ENCODE results near the gene PTPN23.
"Not testable (repeated sequence)": the region's sequence is repeated elsewhere in the genome, so short reads cannot be mapped to it uniquely, and the experiment has no call there.

The PTPN23 gene

DNA sequence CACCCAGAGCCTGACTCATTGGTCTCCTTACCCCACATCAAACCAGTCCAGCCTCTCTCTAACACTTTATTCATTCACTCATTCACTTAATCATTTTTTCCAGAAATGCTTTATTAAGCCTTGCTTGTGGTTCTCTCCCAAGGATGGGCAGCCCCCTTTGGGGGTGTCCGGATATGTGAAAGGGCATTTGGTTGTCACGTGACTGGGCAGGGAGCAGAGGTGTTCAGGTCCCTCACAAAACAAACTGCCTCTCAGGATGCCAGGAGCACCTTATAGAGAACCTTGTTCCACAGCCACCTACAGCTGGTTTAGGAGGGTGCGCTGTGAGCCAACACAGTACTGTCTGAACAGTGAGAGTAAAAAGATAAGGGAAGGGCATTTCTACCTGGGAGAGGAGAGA lies 25.8 kb upstream of the PTPN23 start:
- no peak overlapping the region for H3K9ac ChIP-seq (ENCODE audit: low read length)
- H3K9me3 ChIP-seq (ENCODE audit: low read length), result no peaks in the 10 kb centered on the region

DNA sequence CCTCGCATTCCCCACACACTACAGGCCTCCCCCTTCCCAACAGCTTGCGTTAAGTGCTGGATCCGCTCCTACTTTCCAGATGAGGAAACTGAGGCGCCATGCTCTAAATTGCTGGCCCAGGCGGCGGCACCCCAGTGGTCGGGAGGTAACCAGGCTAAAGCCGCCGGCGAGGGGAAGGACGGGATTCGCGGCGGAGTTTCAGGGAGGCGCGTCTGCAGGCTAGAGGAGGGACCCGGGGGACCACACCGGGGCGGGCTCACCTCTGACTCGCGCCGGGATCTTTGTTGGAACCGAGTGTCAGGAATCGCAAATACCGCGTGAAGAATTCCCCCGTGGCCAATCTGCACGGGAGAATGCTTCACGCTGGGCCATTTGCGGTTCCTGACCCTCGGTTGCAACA lies 24.6 kb upstream of the PTPN23 start:
- H3K9ac ChIP-seq (ENCODE audit: low read length), result no peak overlapping the region
- no peaks in the 10 kb centered on the region for H3K9me3 ChIP-seq (ENCODE audit: low read length)
- H3K27ac ChIP-seq (ENCODE audit: low read depth, low read length), result no peak overlapping the region
- H3K36me3 ChIP-seq (ENCODE audit: insufficient read depth, low read length), result no peaks in the 10 kb centered on the region
- no peak overlapping the region for H3K4me3 ChIP-seq (ENCODE audit: low read depth in 1 of 2, low read length in 2 of 2)
- no peaks in the 10 kb centered on the region for H3K27me3 ChIP-seq (ENCODE audit: control insufficient read depth in 1 of 2, insufficient read depth in 2 of 2, low read length in 2 of 2)
- H3K4me1 ChIP-seq (ENCODE audit: insufficient read depth, low read length), result no peaks in the 10 kb centered on the region

More for the DNA sequence above, 25.8 kb upstream of the PTPN23 start:
- Histone ChIP-seq H3K4me1 (ENCODE audit: insufficient read depth, low read length) (no peaks in the 10 kb centered on the region), H3K27ac (ENCODE audit: low read depth, low read length) (no peak overlapping the region), H3K27me3 (ENCODE audit: control insufficient read depth in 1 of 2, insufficient read depth in 2 of 2, low read length in 2 of 2) (no peaks in the 10 kb centered on the region), H3K36me3 (ENCODE audit: insufficient read depth, low read length) (no peaks in the 10 kb centered on the region), H3K4me3 (ENCODE audit: low read depth in 1 of 2, low read length in 2 of 2) (no peak overlapping the region)

DNA sequence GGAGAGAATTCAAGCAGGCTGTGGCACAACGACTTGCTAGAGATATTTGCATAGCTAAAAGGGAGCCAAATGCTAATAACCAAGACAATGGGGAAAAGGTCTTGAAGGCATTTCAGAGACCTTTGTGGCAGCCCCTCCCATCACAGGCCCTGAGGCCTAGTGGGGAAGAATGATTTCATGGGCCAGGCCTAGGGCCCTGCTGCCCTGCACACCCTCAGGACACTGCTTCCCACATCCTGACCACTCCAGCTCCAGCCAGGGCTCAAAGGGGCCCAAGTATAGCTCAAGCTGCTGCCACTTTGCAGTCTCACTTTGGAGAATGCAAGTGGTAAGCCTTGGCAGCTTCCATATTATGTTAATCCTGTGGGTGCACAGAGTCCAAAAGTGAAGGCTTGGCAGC lies 21.5 kb upstream of the PTPN23 start:
- Histone ChIP-seq H3K27ac (ENCODE audit: low read depth, low read length) (no peak overlapping the region), H3K36me3 (ENCODE audit: insufficient read depth, low read length) (no peaks in the 10 kb centered on the region), H3K4me1 (ENCODE audit: insufficient read depth, low read length) (no peaks in the 10 kb centered on the region), H3K4me3 (ENCODE audit: low read depth in 1 of 2, low read length in 2 of 2) (no peak overlapping the region), H3K27me3 (ENCODE audit: control insufficient read depth in 1 of 2, insufficient read depth in 2 of 2, low read length in 2 of 2) (no peaks in the 10 kb centered on the region), H3K9me3 (ENCODE audit: low read length) (no peaks in the 10 kb centered on the region), H3K9ac (ENCODE audit: low read length) (no peak overlapping the region)

DNA sequence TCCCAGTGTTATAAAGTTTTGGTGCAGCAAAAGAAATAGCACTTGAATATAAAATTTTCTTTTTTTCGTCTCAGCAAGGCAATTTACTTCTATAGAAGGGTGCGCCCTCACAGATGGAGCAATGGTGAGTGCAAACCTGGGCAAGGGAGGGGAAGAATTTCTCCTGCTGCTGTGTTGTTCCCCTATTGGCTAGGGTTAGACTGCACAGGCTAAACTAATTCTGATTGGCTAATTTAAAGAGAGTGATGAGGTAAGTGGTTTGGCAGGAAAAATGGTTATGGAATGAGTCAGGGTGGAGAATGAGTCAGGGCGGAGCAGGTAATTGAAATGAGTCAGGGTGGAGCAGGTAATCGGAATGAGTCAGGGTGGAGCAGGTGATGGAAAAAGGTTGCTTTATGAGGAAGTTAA lies 20.7 kb upstream of the PTPN23 start:
- H3K9ac ChIP-seq (ENCODE audit: low read length); H3K9me3 ChIP-seq (ENCODE audit: low read length); H3K4me3 ChIP-seq (ENCODE audit: low read depth in 1 of 2, low read length in 2 of 2); H3K36me3 ChIP-seq (ENCODE audit: insufficient read depth, low read length); H3K27me3 ChIP-seq (ENCODE audit: control insufficient read depth in 1 of 2, insufficient read depth in 2 of 2, low read length in 2 of 2); H3K4me1 ChIP-seq (ENCODE audit: insufficient read depth, low read length); H3K27ac ChIP-seq (ENCODE audit: low read depth, low read length): not testable (repeated sequence)

DNA sequence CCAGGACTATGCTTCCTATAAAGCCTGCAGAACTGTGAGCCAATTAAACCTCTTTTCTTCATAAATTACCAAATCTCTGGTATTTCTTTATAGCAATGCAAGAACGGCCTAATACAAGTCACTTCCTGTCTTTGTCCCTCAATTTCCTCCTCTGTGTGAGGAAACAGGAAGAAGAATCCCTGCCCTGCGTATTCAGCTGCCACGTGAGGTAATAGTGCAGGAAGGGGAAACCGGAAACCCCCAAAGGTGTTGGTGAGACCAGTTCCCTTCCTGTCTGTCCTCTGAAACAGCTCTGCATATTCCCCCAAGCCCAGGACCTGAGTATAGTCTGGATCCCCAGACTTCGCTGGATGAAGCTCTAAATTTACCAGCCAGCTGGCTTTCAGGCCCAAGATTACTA lies 18.1 kb upstream of the PTPN23 start:
- no peak overlapping the region for H3K27ac ChIP-seq (ENCODE audit: low read depth, low read length)
- H3K4me1 ChIP-seq (ENCODE audit: insufficient read depth, low read length), result peaks cover 9% of the 10 kb centered on the region
- no peaks in the 10 kb centered on the region for H3K9me3 ChIP-seq (ENCODE audit: low read length)

DNA sequence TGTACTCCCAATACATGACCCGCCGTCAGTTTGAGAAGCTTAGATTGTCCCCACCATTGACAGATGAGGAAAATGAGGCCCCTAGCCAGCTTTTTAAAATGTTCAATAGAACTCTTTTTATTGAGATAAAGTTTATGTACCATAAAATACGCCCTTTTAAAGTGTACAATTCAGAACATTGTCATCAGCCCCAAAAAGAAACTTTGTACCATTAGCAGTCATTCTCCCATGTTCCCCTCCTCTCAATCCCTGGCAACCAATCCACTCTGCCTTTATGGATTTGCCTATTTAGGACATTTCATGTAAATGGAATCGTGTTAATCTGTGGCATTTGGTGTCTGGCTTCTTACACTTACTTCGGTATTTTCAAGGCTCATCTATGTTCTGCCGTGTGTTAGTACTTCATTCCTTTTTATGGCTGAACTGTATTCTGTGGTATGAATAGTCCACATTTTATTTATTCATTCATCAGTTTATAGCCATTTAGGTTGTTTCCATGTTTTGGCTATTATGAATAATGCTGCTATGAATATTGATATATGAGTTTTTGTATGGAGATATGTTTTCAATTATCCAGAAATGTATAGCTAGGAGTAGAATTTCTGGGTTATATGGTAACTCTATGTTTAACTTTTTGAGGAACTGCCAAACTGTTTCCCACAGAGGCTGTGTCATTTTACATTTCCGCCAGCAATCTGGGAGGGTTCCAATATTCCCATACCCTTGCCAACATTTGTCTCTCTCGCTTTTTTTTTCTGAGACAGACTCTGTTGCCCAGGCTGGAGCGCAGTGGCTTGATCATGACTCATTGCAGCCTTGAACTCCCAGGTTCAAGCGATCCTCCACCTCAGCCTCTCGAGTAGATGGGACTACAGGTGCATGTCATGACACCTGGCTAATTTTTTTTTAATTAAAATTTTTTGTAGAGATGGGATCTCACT lies 15.3 kb upstream of the PTPN23 start:
- peaks cover 0 to 4% of the 10 kb centered on the region in 2 donors for H3K27me3 ChIP-seq (ENCODE audit: control insufficient read depth in 1 of 2, insufficient read depth in 2 of 2, low read length in 2 of 2)
- no peaks in the 10 kb centered on the region for H3K9me3 ChIP-seq (ENCODE audit: low read length)
- H3K36me3 ChIP-seq (ENCODE audit: insufficient read depth, low read length), result no peaks in the 10 kb centered on the region
- no peak overlapping the region for H3K27ac ChIP-seq (ENCODE audit: low read depth, low read length)
- no peak overlapping the region for H3K9ac ChIP-seq (ENCODE audit: low read length)
- no peak overlapping the region for H3K4me3 ChIP-seq (ENCODE audit: low read depth in 1 of 2, low read length in 2 of 2)
- peaks cover 9% of the 10 kb centered on the region for H3K4me1 ChIP-seq (ENCODE audit: insufficient read depth, low read length)

More for the DNA sequence above, 18.1 kb upstream of the PTPN23 start:
- Histone ChIP-seq H3K36me3 (ENCODE audit: insufficient read depth, low read length) (no peaks in the 10 kb centered on the region), H3K27me3 (ENCODE audit: control insufficient read depth in 1 of 2, insufficient read depth in 2 of 2, low read length in 2 of 2) (no peaks in the 10 kb centered on the region), H3K4me3 (ENCODE audit: low read depth in 1 of 2, low read length in 2 of 2) (no peak overlapping the region), H3K9ac (ENCODE audit: low read length) (no peak overlapping the region)

DNA sequence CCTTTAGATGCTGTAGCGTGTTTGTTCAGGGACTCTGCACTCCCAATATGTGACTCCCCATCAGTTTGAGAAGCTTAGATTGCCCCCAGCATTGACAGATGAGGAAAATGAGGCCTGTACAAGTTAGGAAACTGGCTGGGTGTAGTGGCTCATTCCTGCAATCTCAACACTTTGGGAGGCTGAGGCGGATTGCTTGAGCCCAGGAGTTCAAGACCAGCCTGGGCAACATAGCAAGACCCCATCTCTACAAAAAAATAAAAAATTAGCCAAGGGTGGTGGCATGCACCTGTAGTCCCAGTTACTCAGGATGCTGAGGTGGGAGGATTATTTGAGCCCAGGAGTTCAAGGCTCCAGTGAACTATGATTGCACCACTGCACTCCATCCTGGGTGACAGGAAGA lies 14.0 kb upstream of the PTPN23 start:
- no peaks in the 10 kb centered on the region for H3K36me3 ChIP-seq (ENCODE audit: insufficient read depth, low read length)
- no peaks in the 10 kb centered on the region for H3K9me3 ChIP-seq (ENCODE audit: low read length)
- no peak overlapping the region for H3K4me3 ChIP-seq (ENCODE audit: low read depth in 1 of 2, low read length in 2 of 2)
- H3K27me3 ChIP-seq (ENCODE audit: control insufficient read depth in 1 of 2, insufficient read depth in 2 of 2, low read length in 2 of 2), result peaks cover 0 to 9% of the 10 kb centered on the region in 2 donors
- H3K9ac ChIP-seq (ENCODE audit: low read length), result no peak overlapping the region
- H3K4me1 ChIP-seq (ENCODE audit: insufficient read depth, low read length), result peaks cover 9% of the 10 kb centered on the region
- no peak overlapping the region for H3K27ac ChIP-seq (ENCODE audit: low read depth, low read length)

DNA sequence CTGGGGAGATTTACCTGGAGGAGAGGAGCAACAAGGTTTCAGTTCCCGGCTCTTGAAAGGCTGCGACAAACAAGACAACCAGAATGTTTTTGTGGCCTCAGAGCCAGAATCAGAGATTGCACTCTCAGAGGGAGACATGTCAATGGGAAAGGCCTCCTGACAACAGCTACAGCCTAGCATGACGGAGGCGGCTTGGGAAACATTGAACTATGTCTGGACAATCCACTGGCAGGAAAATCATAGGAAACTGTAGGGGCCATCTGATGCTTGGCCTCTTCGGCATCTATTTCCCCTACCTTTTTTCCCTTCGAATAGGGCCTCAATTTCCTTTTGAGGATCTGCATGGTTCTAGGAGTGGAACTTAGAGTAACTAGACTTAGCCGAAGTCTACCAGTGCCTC lies 13.2 kb upstream of the PTPN23 start:
- Histone ChIP-seq H3K27ac (ENCODE audit: low read depth, low read length) (no peak overlapping the region), H3K27me3 (ENCODE audit: control insufficient read depth in 1 of 2, insufficient read depth in 2 of 2, low read length in 2 of 2) (peaks cover 0 to 9% of the 10 kb centered on the region in 2 donors), H3K9ac (ENCODE audit: low read length) (no peak overlapping the region), H3K4me1 (ENCODE audit: insufficient read depth, low read length) (peaks cover 9% of the 10 kb centered on the region), H3K4me3 (ENCODE audit: low read depth in 1 of 2, low read length in 2 of 2) (no peak overlapping the region), H3K36me3 (ENCODE audit: insufficient read depth, low read length) (no peaks in the 10 kb centered on the region), H3K9me3 (ENCODE audit: low read length) (no peaks in the 10 kb centered on the region)

DNA sequence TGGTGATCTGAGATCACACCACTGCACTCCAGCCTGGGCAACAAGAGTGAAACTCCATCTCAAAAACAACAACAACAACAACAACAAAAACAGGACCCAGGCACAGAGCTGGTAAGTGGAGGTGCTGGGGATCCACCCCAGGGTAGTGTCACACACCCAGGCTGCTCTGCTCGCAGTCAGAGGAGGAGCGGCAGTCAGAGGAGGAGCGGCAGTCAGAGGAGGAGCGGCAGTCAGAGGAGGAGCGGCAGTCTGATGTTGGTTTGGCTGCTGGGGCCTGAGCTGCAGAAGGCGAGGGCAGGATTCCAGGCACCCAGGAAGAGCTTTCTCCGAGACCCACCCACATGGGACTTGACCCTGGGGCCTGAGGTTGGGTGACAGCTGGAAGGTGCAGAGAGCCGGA lies 10.8 kb upstream of the PTPN23 start:
- not testable (repeated sequence) for H3K9ac ChIP-seq (ENCODE audit: low read length)

DNA sequence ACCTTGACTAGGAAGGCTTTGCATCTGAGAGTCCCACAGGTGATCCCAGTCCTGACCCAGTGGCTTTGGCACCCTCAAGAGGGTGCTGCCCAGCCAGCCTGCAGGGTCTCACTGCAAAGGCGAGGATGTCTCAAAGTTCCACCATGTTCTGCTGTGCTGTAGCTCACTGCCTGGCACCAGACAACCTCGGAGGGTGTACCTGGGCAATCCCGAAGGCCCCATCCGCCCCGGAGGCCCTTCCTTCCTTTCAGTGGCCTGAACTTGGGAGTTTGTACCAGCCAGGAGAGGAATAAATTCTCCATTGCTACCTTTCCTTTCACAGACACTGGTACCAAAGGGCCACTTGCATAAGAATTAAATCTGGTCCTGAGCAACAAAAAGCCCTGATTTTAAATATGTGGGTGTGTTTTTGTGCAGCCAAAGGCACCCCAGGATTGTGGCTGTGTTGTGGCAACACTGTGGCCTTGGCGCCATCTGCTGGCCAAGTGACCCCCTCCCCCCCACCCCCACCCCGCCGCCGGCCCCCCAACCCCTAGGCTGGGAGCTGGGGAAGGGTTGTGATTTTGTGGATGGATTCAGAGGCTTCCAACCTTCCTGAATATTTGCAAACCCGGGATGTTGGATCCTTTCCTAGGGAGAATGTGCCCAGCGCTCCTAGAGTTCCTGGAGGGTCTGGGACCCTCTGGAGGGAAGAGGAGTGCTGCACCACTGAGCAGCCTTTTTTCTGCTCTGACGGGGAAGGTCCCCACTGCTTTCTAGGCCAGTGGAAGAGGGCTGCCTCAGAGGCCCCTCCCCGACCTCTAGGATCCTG lies 9.7 kb upstream of the PTPN23 start:
- H3K4me1 ChIP-seq (ENCODE audit: insufficient read depth, low read length), result no peaks in the 10 kb centered on the region
- no peaks in the 10 kb centered on the region for H3K36me3 ChIP-seq (ENCODE audit: insufficient read depth, low read length)
- H3K27me3 ChIP-seq (ENCODE audit: control insufficient read depth in 1 of 2, insufficient read depth in 2 of 2, low read length in 2 of 2), result peaks cover 0 to 9% of the 10 kb centered on the region in 2 donors
- H3K9me3 ChIP-seq (ENCODE audit: low read length), result no peaks in the 10 kb centered on the region
- H3K9ac ChIP-seq (ENCODE audit: low read length), result no peak overlapping the region
- H3K27ac ChIP-seq (ENCODE audit: low read depth, low read length), result no peak overlapping the region
- no peak overlapping the region for H3K4me3 ChIP-seq (ENCODE audit: low read depth in 1 of 2, low read length in 2 of 2)

More for the DNA sequence above, 10.8 kb upstream of the PTPN23 start:
- not testable (repeated sequence) for H3K4me3 ChIP-seq (ENCODE audit: low read depth in 1 of 2, low read length in 2 of 2); H3K27ac ChIP-seq (ENCODE audit: low read depth, low read length); H3K27me3 ChIP-seq (ENCODE audit: control insufficient read depth in 1 of 2, insufficient read depth in 2 of 2, low read length in 2 of 2); H3K9me3 ChIP-seq (ENCODE audit: low read length); H3K36me3 ChIP-seq (ENCODE audit: insufficient read depth, low read length); H3K4me1 ChIP-seq (ENCODE audit: insufficient read depth, low read length)

DNA sequence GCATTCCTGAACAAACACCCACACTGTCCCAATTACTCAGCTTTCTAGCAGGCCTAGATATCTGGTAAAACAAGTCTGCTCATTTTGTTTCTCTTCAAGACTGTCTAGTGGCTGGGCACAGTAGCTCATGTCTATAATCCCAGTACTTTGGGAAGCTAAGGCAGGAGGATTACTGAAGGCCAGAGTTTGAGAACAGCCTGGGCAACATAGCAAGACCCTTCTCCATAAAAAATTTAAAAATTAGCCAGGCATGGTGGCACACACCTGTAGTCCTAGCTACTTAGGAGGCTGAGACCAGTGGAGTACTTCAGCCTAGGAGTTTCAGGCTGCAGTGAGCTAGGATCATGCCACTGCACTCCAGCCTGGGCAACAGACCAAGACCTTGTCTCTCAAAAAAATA lies 6.2 kb upstream of the PTPN23 start:
- no peak overlapping the region for H3K9ac ChIP-seq (ENCODE audit: low read length)

More for the DNA sequence above, 6.2 kb upstream of the PTPN23 start:
- no peak overlapping the region for H3K27ac ChIP-seq (ENCODE audit: low read depth, low read length)
- H3K4me3 ChIP-seq (ENCODE audit: low read depth in 1 of 2, low read length in 2 of 2), result no peak overlapping the region
- no peaks in the 10 kb centered on the region for H3K36me3 ChIP-seq (ENCODE audit: insufficient read depth, low read length)
- H3K4me1 ChIP-seq (ENCODE audit: insufficient read depth, low read length), result peaks cover 5% of the 10 kb centered on the region
- H3K27me3 ChIP-seq (ENCODE audit: control insufficient read depth in 1 of 2, insufficient read depth in 2 of 2, low read length in 2 of 2), result peaks cover 0 to 9% of the 10 kb centered on the region in 2 donors
- H3K9me3 ChIP-seq (ENCODE audit: low read length), result no peaks in the 10 kb centered on the region

All from muscle layer of colon (tissue), 2 donors.